ENCODE results near the gene WDR83.

GRCh38 chr19:12695096-12695495, 28.5 kb downstream of the WDR83 start:
- TF ChIP-seq EZH2 (IDR thresholded peaks at IDR 0.05; ENCODE audit: insufficient read depth, poor library complexity, severe bottlenecking) (no peak), EZH2phosphoT487 (IDR thresholded peaks at IDR 0.05; ENCODE audit: insufficient read depth, low read depth) (no peak)
